Parathyroid adenoma (tissue), 2 donors: ENCODE measurements around the gene NT5DC2.

Experiments
- H2AFZ ChIP-seq: fragments of 300-600 bp; sonication (generic); one replicate; pipeline ENCODE4 v1.7.0; 2017; ENCODE audit warnings: antibody characterized with exemption, mild to moderate bottlenecking
- H3K27ac ChIP-seq: fragments of 300-600 bp; sonication (generic); one replicate; pipeline ENCODE4 v1.7.0; 2017
- H3K27me3 ChIP-seq: fragments of 300-600 bp; sonication (generic); one replicate; pipeline ENCODE4 v1.7.0; 2017; ENCODE audit warnings: low read length; ENCODE audit not compliant: control insufficient read depth, insufficient read depth
- H3K36me3 ChIP-seq: fragments of 300-600 bp; sonication (generic); one replicate; pipeline ENCODE4 v1.7.0; 2017; ENCODE audit warnings: low read length; ENCODE audit not compliant: control insufficient read depth, insufficient read depth
- H3K4me1 ChIP-seq: fragments of 300-600 bp; sonication (generic); one replicate; pipeline ENCODE4 v1.7.0; 2017; ENCODE audit warnings: control low read depth
- H3K4me2 ChIP-seq: fragments of 300-600 bp; sonication (generic); one replicate; pipeline ENCODE4 v1.7.0; 2017; ENCODE audit warnings: low read length
- H3K4me3 ChIP-seq: fragments of 300-600 bp; sonication (generic); one replicate; pipeline ENCODE4 v1.7.0; 2017; ENCODE audit warnings: low read depth, low read length
- H3K79me2 ChIP-seq: fragments of 300-600 bp; sonication (generic); one replicate; pipeline ENCODE4 v1.7.0; 2017; ENCODE audit warnings: control low read depth
- H3K9ac ChIP-seq: fragments of 300-600 bp; sonication (generic); one replicate; pipeline ENCODE4 v1.7.0; 2017; ENCODE audit warnings: mild to moderate bottlenecking
- H3K9me3 ChIP-seq: fragments of 300-600 bp; sonication (generic); one replicate; pipeline ENCODE4 v1.7.0; 2017; ENCODE audit warnings: low read length; ENCODE audit not compliant: control insufficient read depth
- TF ChIP-seq, protein P1 (sequence below): fragments of 300-600 bp; sonication (generic); IDR thresholded peaks from one replicate; pipeline ENCODE4 v1.7.0; 2017; ENCODE audit warnings: antibody characterized with exemption, mild to moderate bottlenecking
- donor health status: primary hyperparathyroidism.

Gene NT5DC2

DNA sequence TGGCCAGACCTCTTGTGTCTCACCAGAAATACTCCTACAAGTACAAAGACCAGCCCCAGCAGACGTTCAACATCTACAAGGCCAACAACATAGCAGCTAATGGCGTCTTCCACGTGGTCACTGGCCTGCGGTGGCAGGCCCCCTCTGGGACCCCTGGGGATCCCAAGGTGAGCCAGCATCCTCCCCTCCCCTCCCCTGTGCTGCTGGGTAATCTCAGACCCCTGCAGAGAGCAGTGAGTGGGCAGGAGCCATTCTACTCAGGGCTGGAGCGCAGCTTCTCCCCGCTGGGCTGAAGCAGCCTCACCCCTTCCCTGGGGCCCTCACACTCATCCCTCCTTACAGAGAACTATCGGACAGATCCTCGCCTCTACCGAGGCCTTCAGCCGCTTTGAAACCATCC, 28.7 kb downstream of the NT5DC2 start:
- H3K36me3 ChIP-seq: no peaks in the 10 kb centered on the region
- H3K4me1 ChIP-seq: no peaks in the 10 kb centered on the region
- H3K4me3 ChIP-seq: no peak overlapping the region
- no peak overlapping the region for H3K27ac ChIP-seq
- H3K9ac ChIP-seq: no peak overlapping the region
- no peak overlapping the region for H3K4me2 ChIP-seq
- TF ChIP-seq, protein P1, sequence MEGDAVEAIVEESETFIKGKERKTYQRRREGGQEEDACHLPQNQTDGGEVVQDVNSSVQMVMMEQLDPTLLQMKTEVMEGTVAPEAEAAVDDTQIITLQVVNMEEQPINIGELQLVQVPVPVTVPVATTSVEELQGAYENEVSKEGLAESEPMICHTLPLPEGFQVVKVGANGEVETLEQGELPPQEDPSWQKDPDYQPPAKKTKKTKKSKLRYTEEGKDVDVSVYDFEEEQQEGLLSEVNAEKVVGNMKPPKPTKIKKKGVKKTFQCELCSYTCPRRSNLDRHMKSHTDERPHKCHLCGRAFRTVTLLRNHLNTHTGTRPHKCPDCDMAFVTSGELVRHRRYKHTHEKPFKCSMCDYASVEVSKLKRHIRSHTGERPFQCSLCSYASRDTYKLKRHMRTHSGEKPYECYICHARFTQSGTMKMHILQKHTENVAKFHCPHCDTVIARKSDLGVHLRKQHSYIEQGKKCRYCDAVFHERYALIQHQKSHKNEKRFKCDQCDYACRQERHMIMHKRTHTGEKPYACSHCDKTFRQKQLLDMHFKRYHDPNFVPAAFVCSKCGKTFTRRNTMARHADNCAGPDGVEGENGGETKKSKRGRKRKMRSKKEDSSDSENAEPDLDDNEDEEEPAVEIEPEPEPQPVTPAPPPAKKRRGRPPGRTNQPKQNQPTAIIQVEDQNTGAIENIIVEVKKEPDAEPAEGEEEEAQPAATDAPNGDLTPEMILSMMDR: no peak
- H3K27me3 ChIP-seq: no peaks in the 10 kb centered on the region
- H3K79me2 ChIP-seq: no peaks in the 10 kb centered on the region
- no peaks in the 10 kb centered on the region for H3K9me3 ChIP-seq
- H2AFZ ChIP-seq: no peak overlapping the region

DNA sequence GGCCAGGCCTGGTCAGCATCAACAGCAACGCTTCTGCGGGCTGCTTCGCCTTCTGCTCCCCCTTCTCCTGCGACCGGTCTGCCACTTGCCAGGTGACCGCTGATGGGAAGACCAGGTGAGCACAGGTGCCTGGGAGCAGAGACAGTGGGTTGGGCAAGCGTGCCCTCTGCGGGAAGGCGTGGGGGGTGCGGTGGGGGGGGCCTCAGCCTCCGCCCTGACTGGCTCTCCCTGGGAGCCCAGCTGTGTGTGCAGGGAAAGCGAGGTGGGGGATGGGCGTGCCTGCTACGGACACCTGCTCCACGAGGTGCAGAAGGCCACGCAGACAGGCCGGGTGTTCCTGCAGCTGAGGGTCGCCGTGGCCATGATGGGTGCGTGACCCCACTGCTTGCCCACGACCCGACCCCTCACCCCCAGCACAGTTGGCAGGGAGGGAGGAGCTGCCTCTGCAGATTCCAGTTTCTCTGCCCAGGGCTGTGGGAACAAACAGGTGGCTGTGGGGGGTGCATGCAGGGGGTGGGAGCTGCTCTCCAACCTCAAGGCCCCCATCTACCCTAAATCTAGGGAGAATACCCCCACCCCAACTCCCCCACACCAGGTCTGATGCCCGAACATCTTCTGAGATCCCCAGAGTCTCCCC, 29.8 kb downstream of the NT5DC2 start:
- Histone ChIP-seq H2AFZ (no peak overlapping the region), H3K36me3 (no peaks in the 10 kb centered on the region), H3K4me2 (no peak overlapping the region), H3K4me3 (no peak overlapping the region), H3K4me1 (no peaks in the 10 kb centered on the region), H3K79me2 (no peaks in the 10 kb centered on the region), H3K27me3 (no peaks in the 10 kb centered on the region), H3K9ac (no peak overlapping the region), H3K27ac (no peak overlapping the region), H3K9me3 (no peaks in the 10 kb centered on the region)
- TF ChIP-seq, protein P1: no peak

DNA sequence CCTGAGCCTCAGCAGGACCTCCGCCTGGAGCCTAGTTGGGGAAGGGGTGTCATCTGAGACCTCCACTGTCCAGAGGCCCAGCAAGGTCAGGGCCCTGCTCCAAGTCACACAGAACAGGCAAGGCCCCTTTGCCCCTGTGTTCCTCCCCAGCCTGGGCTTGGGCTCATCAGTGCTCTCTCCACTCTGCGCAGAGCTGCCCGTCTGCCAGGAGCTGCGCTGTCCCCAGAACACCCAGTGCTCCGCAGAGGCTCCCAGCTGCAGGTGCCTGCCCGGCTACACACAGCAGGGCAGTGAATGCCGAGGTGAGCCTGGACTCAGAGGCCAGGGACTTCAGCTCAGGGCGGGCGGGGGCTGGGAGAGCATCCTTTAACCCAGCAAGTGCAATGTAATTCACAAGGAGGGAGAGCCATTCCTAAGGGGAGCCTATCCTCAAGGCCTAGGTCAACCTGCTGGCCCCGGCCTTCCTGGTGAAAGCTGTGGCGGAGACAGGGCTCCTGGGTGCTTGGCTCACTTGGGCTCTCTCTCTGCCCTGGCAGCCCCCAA, 30.8 kb downstream of the NT5DC2 start:
- H3K4me2 ChIP-seq: no peak overlapping the region
- H2AFZ ChIP-seq: no peak overlapping the region
- H3K79me2 ChIP-seq: no peaks in the 10 kb centered on the region
- no peaks in the 10 kb centered on the region for H3K36me3 ChIP-seq
- no peak overlapping the region for H3K27ac ChIP-seq
- no peaks in the 10 kb centered on the region for H3K4me1 ChIP-seq
- H3K27me3 ChIP-seq: no peaks in the 10 kb centered on the region
- H3K9me3 ChIP-seq: no peaks in the 10 kb centered on the region
- H3K9ac ChIP-seq: no peak overlapping the region
- TF ChIP-seq, protein P1: no peak
- H3K4me3 ChIP-seq: no peak overlapping the region

DNA sequence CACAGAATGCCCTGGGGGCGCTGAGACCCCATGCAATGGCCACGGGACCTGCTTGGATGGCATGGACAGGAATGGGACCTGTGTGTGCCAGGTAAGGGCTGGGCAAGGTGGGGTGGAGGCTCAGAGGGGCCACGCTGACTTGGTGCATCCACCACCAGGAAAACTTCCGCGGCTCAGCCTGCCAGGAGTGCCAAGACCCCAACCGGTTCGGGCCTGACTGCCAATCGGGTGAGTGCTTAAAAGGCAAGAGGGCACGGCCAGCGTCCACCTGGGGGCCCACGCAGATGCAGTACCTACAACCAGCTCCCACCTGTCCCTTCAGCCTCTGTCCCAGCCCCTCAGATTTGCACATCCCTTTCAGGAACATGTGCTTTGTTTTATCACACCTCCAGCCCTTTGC, 31.7 kb downstream of the NT5DC2 start:
- Histone ChIP-seq H3K9me3 (no peaks in the 10 kb centered on the region), H3K27me3 (no peaks in the 10 kb centered on the region), H3K4me3 (no peak overlapping the region), H2AFZ (no peak overlapping the region), H3K4me1 (no peaks in the 10 kb centered on the region), H3K79me2 (no peaks in the 10 kb centered on the region), H3K4me2 (no peak overlapping the region), H3K9ac (no peak overlapping the region), H3K27ac (no peak overlapping the region), H3K36me3 (no peaks in the 10 kb centered on the region)
- TF ChIP-seq, protein P1: no peak

DNA sequence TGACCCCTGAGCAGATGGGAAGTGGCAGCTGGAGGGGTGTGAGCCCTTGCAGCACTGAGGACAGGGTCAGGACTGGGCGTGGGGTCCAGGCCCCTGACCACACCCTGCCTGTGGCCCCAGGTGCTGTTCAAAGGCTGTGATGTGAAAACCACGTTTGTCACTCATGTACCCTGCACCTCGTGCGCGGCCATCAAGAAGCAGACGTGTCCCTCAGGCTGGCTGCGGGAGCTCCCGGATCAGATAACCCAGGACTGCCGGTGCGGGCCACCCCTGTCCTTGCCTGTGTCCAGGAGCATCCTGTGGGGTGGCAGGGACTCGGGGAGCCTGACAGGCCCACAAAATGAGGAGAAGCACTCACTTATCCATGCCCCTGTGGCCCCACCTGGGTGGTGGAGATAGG, 32.6 kb downstream of the NT5DC2 start:
- H3K4me3 ChIP-seq: no peak overlapping the region
- H3K4me1 ChIP-seq: no peaks in the 10 kb centered on the region
- TF ChIP-seq, protein P1: no peak
- H3K79me2 ChIP-seq: no peaks in the 10 kb centered on the region
- H3K27ac ChIP-seq: no peak overlapping the region
- H3K9ac ChIP-seq: no peak overlapping the region
- H3K4me2 ChIP-seq: no peak overlapping the region
- no peaks in the 10 kb centered on the region for H3K36me3 ChIP-seq
- H3K27me3 ChIP-seq: no peaks in the 10 kb centered on the region
- H3K9me3 ChIP-seq: no peaks in the 10 kb centered on the region
- H2AFZ ChIP-seq: no peak overlapping the region
